Heart left ventricle (tissue), 16 donors: ENCODE measurements around the gene TUBA4B. TPM values are rescaled to one million over a fixed set of nuclear protein-coding genes. Genes with fewer than 3 reads are reported as not detected.
A peak's percentile ranks its signal among the peaks of the same experiment; 100 is the strongest.

Source experiments
- ATAC-seq, 4 donors: fragments of 200-7000 bp; cut with Tn5 transposase; one replicate each; pipeline ENCODE4 v1.9.1; 2020 to 2022; ENCODE audit warnings: moderate library complexity in 4 of 4, mild to moderate bottlenecking in 3 of 4, moderate number of reproducible peaks in 1 of 4
- DNase-seq, 5 donors: peaks; one replicate each; pipeline ENCODE4 v3.0.0-alpha.2; 2020
- H3K27ac ChIP-seq, 12 donors: fragments of 200-600 bp; sonication (generic) in 4 of 12; one replicate each; pipeline versions ENCODE4 v1.5.0 to v1.8.0; 2016 to 2022; ENCODE audit warnings: mild to moderate bottlenecking in 2 of 12
- H3K27me3 ChIP-seq, 9 donors: fragments of 200-600 bp; sonication (generic) in 2 of 9; one replicate each; pipeline versions ENCODE4 v1.5.1 to v1.8.0; 2016 to 2022; ENCODE audit warnings: mild to moderate bottlenecking in 3 of 9
- H3K36me3 ChIP-seq, 9 donors: fragments of 200-600 bp; sonication (generic) in 2 of 9; one replicate each; pipeline versions ENCODE4 v1.5.0 to v1.8.0; 2018 to 2022; ENCODE audit warnings: mild to moderate bottlenecking in 2 of 9
- H3K4me1 ChIP-seq, 12 donors: fragments of 200-600 bp; sonication (generic) in 4 of 12; one replicate each; pipeline versions ENCODE4 v1.5.0 to v1.8.0; 2016 to 2022; ENCODE audit warnings: mild to moderate bottlenecking in 3 of 12
- H3K4me3 ChIP-seq, 12 donors: fragments of 200-600 bp; sonication (generic) in 4 of 12; one replicate each; pipeline versions ENCODE4 v1.5.0 to v1.8.0; 2017 to 2022; ENCODE audit warnings: mild to moderate bottlenecking in 9 of 12, moderate library complexity in 4 of 12
- H3K9me3 ChIP-seq, 12 donors: fragments of 200-600 bp; sonication (generic) in 4 of 12; one replicate each; pipeline versions ENCODE4 v1.5.0 to v1.8.0; 2016 to 2022; ENCODE audit warnings: mild to moderate bottlenecking in 1 of 12
- POLR2A ChIP-seq, 2 donors: fragments of 450-650 bp; IDR thresholded peaks; one replicate each; pipeline ENCODE4 v1.6.1; 2017; ENCODE audit warnings: antibody characterized with exemption in 2 of 2, mild to moderate bottlenecking in 2 of 2, moderate library complexity in 2 of 2
- WGBS, 4 donors: extraction: QIAGEN DNeasy Blood & Tissue Kit in 2 of 4; methylation state at CpG; one replicate each; pipeline versions ENCODE4 v1.1.5 to v1.1.7; 2013 to 2018; 5-methylcytosine and 5-hydroxymethylcytosine counted together
- intact Hi-C, 10 donors: fragments of 100-400 bp; cut with DNase I; formaldehyde crosslinking; loops; one replicate each; pipeline versions ENCODE4 v1.11.1 to v1.14.2; 2022
- polyA plus RNA-seq, 2 donors: library from polyadenylated mRNA; stranded (reverse); fragments of 200-250 nt; gene quantifications; one replicate each; pipeline ENCODE4 v1.2.3, GENCODE V29; 2013
- total RNA-seq, 9 donors: library from RNA; depleted of rRNA in 2 of 9; stranded (reverse); fragments of >200 nt in 2 of 9; fragmentation: NEBNext Ultra II Directional in 3 of 9; extraction: Animal tissue kit (Norgen Biotek cat#: 25700) in 3 of 9; gene quantifications; one replicate each; pipeline versions ENCODE4 v1.1.0 to v1.2.4, GENCODE V29; 2016 to 2023
- TF ChIP-seq, protein P1 (sequence below), 12 donors: fragments of 200-600 bp; sonication (generic) in 4 of 12; IDR thresholded peaks; one replicate each; pipeline versions ENCODE4 v1.5.0 to v1.8.0; 2018 to 2022; ENCODE audit warnings: antibody characterized with exemption in 12 of 12, mild to moderate bottlenecking in 5 of 12
- donor health status: ischemic (EF 13 %, LVEDD 7.1; RV severe dilation, severe dysfunction).
- donor health status: healthy with polysubstance abuse.
- donor health status: DM: no; HTN: yes; CAD: no.
- donor health status: DM: no; HTN: no; CAD: no.
- donor health status: ischemic (EF 25% LVEDD 6.9; RV normal size, moderate dysfunction).
- donor health status: ischemic (EF 25% LVEDD 5.7; RV mildly dilated, moderate dysfunction).
- donor health status: healthy.
- donor health status: DM: yes; HTN: yes; CAD: no.
- donor health status: ischemic (EF 35%, LVEDD 5.7; RV mildly dilated, moderate dysfunction).
- donor health status: nonischemic (EF 11% LVEDD 7.7; RV severe dilation, severe dysfunction).
- donor health status: DM: yes; HTN: yes; CAD: no.
- donor health status: PGD.
- donor health status: ischemic (EF 29% LVEDD 5.4; RV normal size, mild dysfunction).
- donor health status: nonischemic (EF 23%, LVEDD 6.1; RV moderate dilation, normal function).

The TUBA4B gene
- total and polyA plus RNA-seq, 11 donors, result not detected

- peak overlapping the region in 10 of 12 donors; percentile 60 to 97 (median 84) for H3K4me3 ChIP-seq
- intact Hi-C loops, result loop anchor here in 6 of 10 donors (1.0 to 5.0 kb wide), 7 partner anchors 16 to 489 kb away; partner anchors contain the start of genes CNPPD1 (in 5 of the 6), RETREG2 (in 3 of the 6), GLB1L (in 1 of the 6) and STK16 (in 1 of the 6)
- H3K27ac ChIP-seq, result peak overlapping the region; percentile 72 to 100 (median 99)
- DNase-seq (peak in 1 of 5 donors; percentile 9), ATAC-seq (peak in 1 of 4 donors; percentile 25)
- 17 to 25% (median 18%) methylated on average over 9 of the region's 9 CpGs for WGBS, 4 donors
- H3K36me3 ChIP-seq, result peaks cover 0 to 35% (median 34%) of the 10 kb centered on the region in 9 donors
- TF ChIP-seq, protein P1, sequence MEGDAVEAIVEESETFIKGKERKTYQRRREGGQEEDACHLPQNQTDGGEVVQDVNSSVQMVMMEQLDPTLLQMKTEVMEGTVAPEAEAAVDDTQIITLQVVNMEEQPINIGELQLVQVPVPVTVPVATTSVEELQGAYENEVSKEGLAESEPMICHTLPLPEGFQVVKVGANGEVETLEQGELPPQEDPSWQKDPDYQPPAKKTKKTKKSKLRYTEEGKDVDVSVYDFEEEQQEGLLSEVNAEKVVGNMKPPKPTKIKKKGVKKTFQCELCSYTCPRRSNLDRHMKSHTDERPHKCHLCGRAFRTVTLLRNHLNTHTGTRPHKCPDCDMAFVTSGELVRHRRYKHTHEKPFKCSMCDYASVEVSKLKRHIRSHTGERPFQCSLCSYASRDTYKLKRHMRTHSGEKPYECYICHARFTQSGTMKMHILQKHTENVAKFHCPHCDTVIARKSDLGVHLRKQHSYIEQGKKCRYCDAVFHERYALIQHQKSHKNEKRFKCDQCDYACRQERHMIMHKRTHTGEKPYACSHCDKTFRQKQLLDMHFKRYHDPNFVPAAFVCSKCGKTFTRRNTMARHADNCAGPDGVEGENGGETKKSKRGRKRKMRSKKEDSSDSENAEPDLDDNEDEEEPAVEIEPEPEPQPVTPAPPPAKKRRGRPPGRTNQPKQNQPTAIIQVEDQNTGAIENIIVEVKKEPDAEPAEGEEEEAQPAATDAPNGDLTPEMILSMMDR (IDR thresholded peaks at IDR 0.05), result no peak
- TF ChIP-seq POLR2A (IDR thresholded peaks at IDR 0.05), result no peak
- no peaks in the 10 kb centered on the region for H3K9me3 ChIP-seq
- H3K27me3 ChIP-seq, result no peaks in the 10 kb centered on the region
- H3K4me1 ChIP-seq, result peaks cover 7 to 50% (median 30%) of the 10 kb centered on the region in 12 donors
Measured at GRCh38 chr2:219278655-219279150, 25.7 kb downstream of the TUBA4B start.

DNA sequence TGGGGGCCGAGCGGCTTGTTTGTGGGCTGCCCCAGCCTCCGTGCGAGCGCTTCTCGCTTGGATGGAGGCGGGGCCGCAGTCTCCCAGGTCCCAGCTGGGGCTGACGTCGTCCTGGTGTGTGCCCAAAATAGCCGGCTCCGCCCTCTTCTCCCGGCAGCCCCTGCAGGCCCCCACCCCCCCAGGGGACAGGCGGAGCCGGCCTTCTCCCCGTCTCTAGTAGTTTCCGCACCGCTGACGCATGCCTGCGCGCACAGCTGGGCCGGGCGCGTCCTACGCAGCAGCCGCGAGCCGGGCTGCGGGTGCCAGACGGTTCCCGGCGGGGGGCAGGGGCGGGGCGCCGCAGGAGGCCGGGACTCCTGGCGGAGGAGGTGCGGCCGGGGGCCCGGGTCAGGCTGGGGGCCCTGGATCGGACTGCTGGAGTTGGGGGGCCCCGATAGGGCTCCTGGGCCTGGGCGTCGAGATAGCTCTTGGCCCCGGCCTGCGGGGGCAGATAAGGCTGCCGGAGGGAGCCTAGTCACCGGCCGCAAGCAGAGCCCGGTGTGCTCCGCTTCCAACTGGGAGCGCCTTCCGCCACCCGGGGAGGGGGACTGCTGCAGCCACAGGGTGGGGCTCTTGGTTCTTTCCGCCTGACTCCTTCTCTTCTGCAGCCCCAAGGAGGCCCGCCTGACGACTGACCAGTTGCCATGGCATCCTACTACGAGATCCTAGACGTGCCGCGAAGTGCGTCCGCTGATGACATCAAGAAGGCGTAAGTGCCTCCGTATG is 26.3 kb downstream of the TUBA4B start, which contains the start of gene DNAJB2:
TSS of gene DNAJB2 (plus strand) at position 216 of the 765 bp plus-strand sequence. CDS start at position 684, 468 bp downstream.
- 0 to 1% (median 0%) methylated on average over 21 to 65 of the region's 65 CpGs for WGBS, 4 donors
- peak within 1 kb of the TSS; percentile 60 to 97 (median 82) for H3K4me3 ChIP-seq
- intact Hi-C loops, result loop anchor here in 6 of 10 donors (1.0 to 5.0 kb wide), 7 partner anchors 15 to 488 kb away; partner anchors contain the start of genes CNPPD1 (in 5 of the 6), RETREG2 (in 3 of the 6), GLB1L (in 1 of the 6) and STK16 (in 1 of the 6)
- peak within 1 kb of the TSS; percentile 91 to 100 (median 99) for H3K27ac ChIP-seq
- peak in 1 of 2 donors; percentile 95 for TF ChIP-seq POLR2A (IDR thresholded peaks at IDR 0.05)
- TF ChIP-seq, protein P1 (IDR thresholded peaks at IDR 0.05), result peak in 6 of 12 donors; percentile 5 to 37 (median 26)
- ATAC-seq, result peak; percentile 95 to 97 (median 97)
- no peaks in the 10 kb centered on the region for H3K9me3 ChIP-seq
- DNase-seq, result peak; percentile 99 to 100 (median 99)
- H3K36me3 ChIP-seq, result peaks cover 0 to 42% (median 40%) of the 10 kb centered on the region in 9 donors
- H3K4me1 ChIP-seq, result peaks cover 7 to 43% (median 26%) of the 10 kb centered on the region in 12 donors
- no peaks in the 10 kb centered on the region for H3K27me3 ChIP-seq

- ATAC-seq (no peak), DNase-seq (peak in 1 of 5 donors; percentile 20)
- Histone ChIP-seq H3K9me3 (no peaks in the 10 kb centered on the region), H3K4me3 (peak overlapping the region; percentile 60 to 97 (median 82)), H3K4me1 (peaks cover 7 to 39% (median 26%) of the 10 kb centered on the region in 12 donors), H3K27me3 (no peaks in the 10 kb centered on the region), H3K27ac (peak overlapping the region; percentile 91 to 100 (median 99)), H3K36me3 (peaks cover 0 to 48% (median 47%) of the 10 kb centered on the region in 9 donors)
- TF ChIP-seq, protein P1 (IDR thresholded peaks at IDR 0.05), result peak in 1 of 12 donors; percentile 5
- no peak for TF ChIP-seq POLR2A (IDR thresholded peaks at IDR 0.05)
- intact Hi-C loops, result loop anchor here in 6 of 10 donors (1.0 to 5.0 kb wide), 8 partner anchors 14 to 487 kb away; partner anchors contain the start of genes CNPPD1 (in 5 of the 6), RETREG2 (in 3 of the 6), ABCB6 (in 1 of the 6) and GLB1L (in 1 of the 6)
- 37 to 41% (median 39%) methylated on average over 11 to 12 of the region's 12 CpGs for WGBS, 4 donors
Measured at GRCh38 chr2:219279916-219280516, 27.0 kb downstream of the TUBA4B start.
